ENCODE data around the gene MPG. TPM values are rescaled to one million over a fixed set of nuclear protein-coding genes. Genes with fewer than 3 reads are reported as not detected.
"Not testable (repeated sequence)": the region's sequence is repeated elsewhere in the genome, so short reads cannot be mapped to it uniquely, and the experiment has no call there.

Gene MPG
- total RNA-seq, 2 experiments from 2014 or later: 45.8 to 48.1 TPM

- Mint-ChIP-seq H3K4me3 (no peak overlapping the region), H3K27me3 (no peaks in the 10 kb centered on the region), H3K27ac (no peak overlapping the region), H3K9me3 (no peaks in the 10 kb centered on the region), H3K4me1 (peaks cover 35% of the 10 kb centered on the region), H3K36me3 (peaks cover 27% of the 10 kb centered on the region)
- POLR2A ChIA-PET: interaction anchor here (1.0 kb wide), 1 partner anchor 43 kb away, joined by 3 read pairs; no protein-coding TSS in a partner anchor
- no peak for DNase-seq
- ATAC-seq (ENCODE audit: low read depth): no peak
Observed at GRCh38 chr16:41439-42068, 36.5 kb upstream of the MPG start.

DNA sequence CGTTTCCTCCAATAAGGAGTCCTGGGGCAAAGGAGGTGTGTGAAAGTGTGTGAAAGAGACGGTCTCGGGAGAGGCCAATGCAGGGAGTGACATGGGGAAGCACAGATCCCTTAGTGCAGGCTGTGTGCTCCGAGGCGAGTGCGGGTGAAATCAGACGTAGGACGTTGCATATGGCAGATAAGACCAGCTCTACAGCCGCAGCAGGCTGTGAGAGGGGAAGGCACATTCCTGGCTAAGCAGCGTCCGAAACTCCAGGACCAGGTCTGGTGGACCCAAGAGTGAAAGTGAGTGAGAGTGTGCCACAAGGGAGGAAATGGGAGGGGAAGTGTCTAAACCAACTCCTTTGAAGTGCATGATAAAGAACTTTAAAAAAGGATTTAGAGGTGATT lies 36.0 kb upstream of the MPG start:
- Mint-ChIP-seq H3K36me3 (peaks cover 27% of the 10 kb centered on the region), H3K4me1 (peaks cover 35% of the 10 kb centered on the region), H3K4me3 (no peak overlapping the region), H3K9me3 (no peaks in the 10 kb centered on the region), H3K27me3 (no peaks in the 10 kb centered on the region), H3K27ac (no peak overlapping the region)
- POLR2A ChIA-PET: no interaction called here
- ATAC-seq (ENCODE audit: low read depth) (no peak), DNase-seq (no peak)

DNA sequence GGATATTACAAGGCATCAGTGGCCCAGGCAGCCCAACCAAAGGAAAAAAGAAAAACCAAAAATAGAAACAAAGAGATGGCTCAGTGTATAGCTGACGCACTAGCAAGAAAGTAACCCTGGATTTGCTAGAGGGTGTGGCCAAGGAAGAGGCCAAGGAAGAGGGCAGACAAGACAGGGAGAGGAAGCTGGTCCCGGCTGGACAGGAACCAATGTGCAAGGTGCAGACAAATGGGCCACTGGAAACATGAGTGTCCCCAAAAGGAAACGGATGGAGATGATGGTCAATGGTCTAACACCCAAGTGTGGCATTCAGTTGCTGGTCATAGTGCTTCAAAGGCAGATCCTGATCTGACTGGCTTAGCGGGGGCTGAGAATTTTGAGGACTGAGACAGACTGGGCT lies 35.3 kb upstream of the MPG start:
- H3K4me1 Mint-ChIP-seq: peaks cover 39% of the 10 kb centered on the region
- H3K9me3 Mint-ChIP-seq: no peaks in the 10 kb centered on the region
- POLR2A ChIA-PET: no interaction called here
- ATAC-seq (ENCODE audit: low read depth) (no peak), DNase-seq (no peak)
- H3K27ac Mint-ChIP-seq: no peak overlapping the region
- peaks cover 31% of the 10 kb centered on the region for H3K36me3 Mint-ChIP-seq
- H3K27me3 Mint-ChIP-seq: no peaks in the 10 kb centered on the region
- H3K4me3 Mint-ChIP-seq: no peak overlapping the region

DNA sequence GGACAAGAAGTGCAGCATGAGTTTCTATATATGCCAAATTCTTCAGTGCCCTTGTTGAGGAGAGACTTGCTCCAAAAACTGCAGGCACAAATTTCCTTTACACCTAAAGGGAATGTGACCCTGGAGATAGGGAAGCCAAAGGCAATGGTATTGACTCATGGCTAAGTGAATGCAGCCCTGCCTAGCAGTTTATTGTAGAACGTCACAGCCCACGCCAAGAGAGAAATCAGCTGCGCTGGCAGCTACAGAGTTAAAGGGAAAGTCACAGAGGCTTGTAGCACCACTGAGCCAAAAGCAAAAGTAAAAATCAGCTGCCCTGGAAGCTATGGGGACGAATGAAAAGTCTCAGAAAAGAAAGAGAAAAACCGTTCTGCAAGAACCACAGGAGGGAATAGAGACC lies 34.7 kb upstream of the MPG start:
- POLR2A ChIA-PET: interaction anchor here (1.2 kb wide), 1 partner anchor 10 kb away, joined by 4 read pairs; the partner anchor contains the start of genes POLR3K and SNRNP25
- ATAC-seq (ENCODE audit: low read depth): no peak
- no peak overlapping the region for H3K27ac Mint-ChIP-seq
- no peak for DNase-seq
- H3K36me3 Mint-ChIP-seq: peaks cover 32% of the 10 kb centered on the region
- no peak overlapping the region for H3K4me3 Mint-ChIP-seq
- H3K27me3 Mint-ChIP-seq: no peaks in the 10 kb centered on the region
- no peaks in the 10 kb centered on the region for H3K9me3 Mint-ChIP-seq
- H3K4me1 Mint-ChIP-seq: peaks cover 37% of the 10 kb centered on the region

DNA sequence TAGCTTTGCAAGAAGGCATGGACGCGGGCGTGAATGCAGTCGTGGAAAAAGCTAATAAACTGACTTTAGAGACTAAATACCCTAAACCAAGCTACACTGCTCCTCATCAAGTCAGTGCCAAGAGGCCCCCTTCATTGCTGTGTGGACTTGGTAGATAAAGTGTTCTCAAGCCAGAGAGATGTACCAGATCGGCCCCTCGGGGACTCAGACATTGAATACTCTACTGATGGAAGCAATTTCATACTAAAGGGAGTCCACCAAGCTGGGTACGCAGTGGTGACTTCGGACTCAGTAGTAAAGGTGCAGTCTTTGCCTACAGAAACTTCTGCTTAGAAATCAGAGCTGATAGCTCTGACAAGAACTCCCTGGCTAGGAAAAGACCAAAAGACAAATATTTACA lies 33.4 kb upstream of the MPG start:
- Mint-ChIP-seq H3K9me3 (no peaks in the 10 kb centered on the region), H3K4me3 (no peak overlapping the region), H3K27me3 (no peaks in the 10 kb centered on the region), H3K27ac (no peak overlapping the region), H3K36me3 (peaks cover 33% of the 10 kb centered on the region), H3K4me1 (peaks cover 26% of the 10 kb centered on the region)
- POLR2A ChIA-PET: interaction anchor here (1.3 kb wide), 1 partner anchor 9 kb away, joined by 7 read pairs; the partner anchor contains the start of genes POLR3K and SNRNP25
- ATAC-seq (ENCODE audit: low read depth) (no peak), DNase-seq (no peak)

DNA sequence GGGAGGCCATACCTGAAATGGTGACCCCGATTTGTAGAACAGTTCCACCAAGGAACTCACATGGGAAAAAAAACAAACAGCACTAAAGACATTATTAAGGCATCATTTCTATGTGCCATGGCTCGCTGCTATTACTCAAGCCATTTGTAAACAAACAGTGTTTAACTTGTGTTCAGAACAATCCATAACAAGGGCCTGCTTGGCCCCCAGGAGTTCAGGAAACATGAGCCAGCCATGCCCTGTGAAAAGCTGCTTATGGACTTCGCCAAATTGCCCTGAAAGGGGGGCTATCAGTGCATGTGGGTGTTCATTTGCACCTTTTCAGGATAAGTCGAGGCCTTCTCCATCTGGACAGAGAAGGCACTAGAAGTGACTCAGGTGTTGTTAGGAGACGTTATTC lies 32.6 kb upstream of the MPG start:
- H3K4me3 Mint-ChIP-seq: no peak overlapping the region
- H3K27me3 Mint-ChIP-seq: no peaks in the 10 kb centered on the region
- H3K36me3 Mint-ChIP-seq: peaks cover 36% of the 10 kb centered on the region
- H3K4me1 Mint-ChIP-seq: peaks cover 25% of the 10 kb centered on the region
- POLR2A ChIA-PET: interaction anchor here (1.3 kb wide), 1 partner anchor 8 kb away, joined by 7 read pairs; the partner anchor contains the start of genes POLR3K and SNRNP25
- H3K9me3 Mint-ChIP-seq: no peaks in the 10 kb centered on the region
- H3K27ac Mint-ChIP-seq: no peak overlapping the region
- DNase-seq (no peak), ATAC-seq (ENCODE audit: low read depth) (no peak)

- not testable (repeated sequence) for DNase-seq; ATAC-seq (ENCODE audit: low read depth)
- H3K4me1 Mint-ChIP-seq: peaks cover 33% of the 10 kb centered on the region
Observed at GRCh38 chr16:46510-46909, 31.5 kb upstream of the MPG start.

GRCh38 chr16:47234-47633 lies 30.8 kb upstream of the MPG start:
- Mint-ChIP-seq H3K4me3 (no peak overlapping the region), H3K27ac (no peak overlapping the region), H3K27me3 (no peaks in the 10 kb centered on the region), H3K4me1 (peaks cover 31% of the 10 kb centered on the region), H3K9me3 (no peaks in the 10 kb centered on the region), H3K36me3 (peaks cover 42% of the 10 kb centered on the region)
- POLR2A ChIA-PET: no interaction called here
- DNase-seq (no peak), ATAC-seq (ENCODE audit: low read depth) (no peak)

More at GRCh38 chr16:46510-46909, 31.5 kb upstream of the MPG start:
- not testable (repeated sequence) for H3K27ac Mint-ChIP-seq, H3K4me3 Mint-ChIP-seq, H3K27me3 Mint-ChIP-seq, H3K9me3 Mint-ChIP-seq
- POLR2A ChIA-PET: interaction anchor here (0.6 kb wide), 1 partner anchor 141 kb away, joined by 6 read pairs; no protein-coding TSS in a partner anchor
- H3K36me3 Mint-ChIP-seq: peaks cover 46% of the 10 kb centered on the region

DNA sequence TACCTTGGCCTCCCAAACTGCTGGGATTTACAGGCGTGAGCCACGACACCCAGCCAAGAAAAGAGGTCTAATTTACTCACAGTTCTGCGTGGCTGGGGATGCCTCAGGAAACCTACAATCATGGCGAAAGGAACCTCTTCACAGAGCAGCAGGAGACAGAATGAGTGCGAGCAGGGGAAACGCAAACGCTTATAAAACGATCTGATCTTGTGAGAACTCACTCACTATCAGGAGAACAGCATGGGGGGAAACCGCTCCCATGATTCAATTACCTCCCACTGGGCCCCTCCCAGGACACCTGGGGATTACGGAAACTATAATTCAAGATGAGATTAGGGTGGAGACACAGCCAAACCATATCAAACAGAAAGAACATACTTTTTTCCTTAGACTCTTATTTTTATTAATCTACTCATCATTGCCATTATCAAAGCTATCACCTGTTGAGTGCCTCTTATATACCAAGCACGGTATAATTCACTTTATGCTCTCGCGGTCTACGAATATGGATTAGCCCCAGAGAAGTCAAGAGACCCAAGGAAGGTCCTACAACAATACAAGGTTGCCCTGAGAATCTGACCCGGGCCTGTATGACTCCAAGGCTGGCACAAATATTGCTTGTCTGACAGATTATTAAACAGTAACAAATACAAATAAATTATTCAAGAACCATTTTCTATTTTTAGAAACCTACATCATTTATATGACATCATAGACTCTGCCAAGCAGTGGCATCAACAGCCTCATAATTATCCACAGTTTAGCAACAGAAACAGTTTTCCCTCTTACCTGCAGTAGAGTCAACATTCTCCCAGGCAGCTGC lies 27.0 kb upstream of the MPG start:
- ATAC-seq (ENCODE audit: low read depth): no peak
- Mint-ChIP-seq H3K4me3 (peak overlapping the region; percentile 68), H3K27me3 (no peaks in the 10 kb centered on the region), H3K4me1 (peaks cover 28% of the 10 kb centered on the region), H3K27ac (peak overlapping the region; percentile 43), H3K9me3 (no peaks in the 10 kb centered on the region), H3K36me3 (peaks cover 26% of the 10 kb centered on the region)
- POLR2A ChIA-PET: no interaction called here
- no peak for DNase-seq

GRCh38 chr16:53346-54236 lies 24.4 kb upstream of the MPG start, which contains the start of the genes POLR3K and SNRNP25:
POLR3K (minus strand) TSS chr16:53608; CDS start chr16:53586, 22 bp downstream.
SNRNP25 (plus strand) TSS chr16:53828; CDS start chr16:54017, 189 bp downstream.
- ATAC-seq (ENCODE audit: low read depth) (peak; percentile 99), DNase-seq (peak; percentile 96)
- Mint-ChIP-seq H3K9me3 (no peaks in the 10 kb centered on the region), H3K36me3 (peaks cover 23% of the 10 kb centered on the region), H3K4me1 (peaks cover 26% of the 10 kb centered on the region), H3K4me3 (peak within 1 kb of the TSS; percentile 99), H3K27ac (peak within 1 kb of the TSS; percentile 90), H3K27me3 (no peaks in the 10 kb centered on the region)
- POLR2A ChIA-PET: interaction anchor here (0.6 to 2.1 kb wide), 15 partner anchors 9 to 1533 kb away, joined by 3 to 27 read pairs (median 4); partner anchors contain the start of gene MPG

DNA sequence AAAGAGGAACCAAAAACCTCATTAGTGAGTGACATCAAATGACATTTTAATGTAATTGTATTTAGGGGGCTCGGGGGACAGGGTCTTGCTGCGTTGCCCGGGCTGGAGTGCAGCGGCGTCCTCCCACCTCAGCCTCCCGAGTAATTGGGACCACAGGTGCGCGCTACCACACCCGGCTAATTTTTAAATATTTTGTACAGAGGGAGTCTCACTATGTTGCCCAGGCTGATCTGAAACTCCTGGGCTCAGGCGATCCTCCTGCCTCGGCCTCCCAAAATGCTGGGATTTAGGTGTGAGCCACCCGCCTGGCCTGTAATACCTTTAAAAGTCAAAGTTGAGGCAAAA lies 23.8 kb upstream of the MPG start:
- no peaks in the 10 kb centered on the region for H3K9me3 Mint-ChIP-seq
- H3K27me3 Mint-ChIP-seq: no peaks in the 10 kb centered on the region
- peak overlapping the region; percentile 90 for H3K27ac Mint-ChIP-seq
- H3K4me3 Mint-ChIP-seq: peak overlapping the region; percentile 99
- peaks cover 26% of the 10 kb centered on the region for H3K4me1 Mint-ChIP-seq
- ATAC-seq (ENCODE audit: low read depth): no peak
- peaks cover 21% of the 10 kb centered on the region for H3K36me3 Mint-ChIP-seq
- no peak for DNase-seq
- POLR2A ChIA-PET: interaction anchor here (1.1 to 2.1 kb wide), 6 partner anchors 8 to 299 kb away, joined by 4 to 27 read pairs (median 4); partner anchors contain the start of gene MPG

DNA sequence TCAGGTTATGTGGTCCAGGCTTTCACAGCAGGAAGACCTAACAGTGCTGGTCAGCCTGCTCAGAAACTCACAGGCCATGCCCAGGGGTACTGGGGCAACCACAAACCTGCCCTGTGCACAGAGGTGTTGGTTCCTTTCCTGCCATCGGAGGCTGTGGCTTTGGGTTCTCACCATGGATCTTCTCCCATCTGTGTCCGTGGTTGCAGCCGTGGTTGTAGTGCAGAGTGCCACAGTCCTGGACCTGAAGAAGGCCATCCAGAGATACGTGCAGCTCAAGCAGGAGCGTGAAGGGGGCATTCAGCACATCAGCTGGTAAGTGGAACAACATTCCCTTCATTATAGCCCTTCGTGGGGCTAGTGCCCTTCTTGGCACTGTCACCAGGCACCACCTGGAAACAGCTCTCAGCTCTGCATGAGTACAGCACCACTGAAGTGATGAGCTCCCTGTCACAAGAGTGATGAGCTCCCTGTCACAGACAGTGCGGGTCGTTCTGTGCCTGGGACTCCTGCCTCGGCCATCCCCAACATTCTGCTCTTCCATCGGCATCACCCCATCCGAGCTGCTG lies 22.4 kb upstream of the MPG start:
- no peaks in the 10 kb centered on the region for H3K27me3 Mint-ChIP-seq
- no peak overlapping the region for H3K27ac Mint-ChIP-seq
- DNase-seq (no peak), ATAC-seq (ENCODE audit: low read depth) (no peak)
- H3K9me3 Mint-ChIP-seq: no peaks in the 10 kb centered on the region
- POLR2A ChIA-PET: interaction anchor here (0.6 to 1.0 kb wide), 2 partner anchors 16 to 42 kb away, joined by 3 read pairs; no protein-coding TSS in a partner anchor
- peaks cover 17% of the 10 kb centered on the region for H3K36me3 Mint-ChIP-seq
- peaks cover 23% of the 10 kb centered on the region for H3K4me1 Mint-ChIP-seq
- peak overlapping the region; percentile 67 for H3K4me3 Mint-ChIP-seq

Measured in activated naive CD8-positive, alpha-beta T cell treated with anti-CD3 and anti-CD28 coated beads, Interleukin-2, amount 10 ng/mL, durations not matched to agents 7 days and 5 days (primary cell).